Ammon's horn (tissue), 1 donor: ENCODE measurements around the gene VIPR1.
A peak's percentile ranks its signal among the peaks of the same experiment; 100 is the strongest.

Experiments
- DNase-seq: peaks from one replicate; pipeline ENCODE4 v3.0.0-alpha.2; 2016; ENCODE audit warnings: low spot score

Gene VIPR1

GRCh38 chr3:42581400-42581708 is 78.9 kb downstream of the VIPR1 start:
- no peak for DNase-seq

GRCh38 chr3:42581709-42582473 is 79.4 kb downstream of the VIPR1 start, which contains the start of gene SEC22C:
TSS of gene SEC22C (minus strand) at chr3:42581967. CDS start at chr3:42569046, 12,921 bp downstream.
- DNase-seq: peak; percentile 98

- DNase-seq: no peak
Measured at GRCh38 chr3:42582474-42583070, 80.1 kb downstream of the VIPR1 start.
